ENCODE measurements around the gene HJV.

The HJV gene

GRCh38 chr1:145972580-145972979, 49.0 kb downstream of the HJV start:
- DNase-seq, result no peak

Measured in activated CD8-positive, alpha-beta memory T cell treated with anti-CD3 and anti-CD28 coated beads, Interleukin-2, amount 50 U/mL, for 4 hours (primary cell).